Omental fat pad (tissue), 4 donors: Measurements from ENCODE around the gene PLEKHG3. TPM values are rescaled to one million over a fixed set of nuclear protein-coding genes. Genes with fewer than 3 reads are reported as not detected.

Source experiments
- ATAC-seq: fragments of 150-250 bp; one replicate; pipeline ENCODE4 v1.9.1; 2016; ENCODE audit warnings: mild to moderate bottlenecking, moderate library complexity; ENCODE audit not compliant: low FRiP score
- DNase-seq: peaks from one replicate; pipeline ENCODE4 v3.0.0-alpha.2; 2019; ENCODE audit warnings: low spot score
- CTCF ChIP-seq, 3 donors: fragments of 450-650 bp; IDR thresholded peaks; one replicate each; pipeline ENCODE4 v1.5.1; 2016 to 2017; ENCODE audit warnings: antibody characterized with exemption in 3 of 3, mild to moderate bottlenecking in 3 of 3, moderate library complexity in 2 of 3
- total RNA-seq, 4 donors: library from RNA; depleted of rRNA; stranded (reverse); fragments of >200 nt; gene quantifications; one replicate each; pipeline ENCODE4 v1.1.0, GENCODE V29; 2016

Gene PLEKHG3
- total RNA-seq, 4 donors from 2014 or later = 29.6 to 45.9 (median 37.5) TPM

GRCh38 chr14:64771161-64771560 lies 66.9 kb downstream of the PLEKHG3 start:
- no peak for TF ChIP-seq CTCF (IDR thresholded peaks at IDR 0.05)
- DNase-seq (no peak), ATAC-seq (no peak)

GRCh38 chr14:64772397-64772950 lies 68.2 kb downstream of the PLEKHG3 start:
- no peak for TF ChIP-seq CTCF (IDR thresholded peaks at IDR 0.05)
- ATAC-seq (no peak), DNase-seq (no peak)

- no peak for DNase-seq
- ATAC-seq = no peak
- TF ChIP-seq CTCF (IDR thresholded peaks at IDR 0.05) = no peak
Measured at GRCh38 chr14:64773046-64773445, 68.8 kb downstream of the PLEKHG3 start.

GRCh38 chr14:64773577-64773976 lies 69.4 kb downstream of the PLEKHG3 start:
- DNase-seq = no peak

GRCh38 chr14:64774272-64774671 lies 70.0 kb downstream of the PLEKHG3 start:
- no peak for TF ChIP-seq CTCF (IDR thresholded peaks at IDR 0.05)
- DNase-seq (no peak), ATAC-seq (no peak)

More at GRCh38 chr14:64773577-64773976, 69.4 kb downstream of the PLEKHG3 start:
- no peak for TF ChIP-seq CTCF (IDR thresholded peaks at IDR 0.05)
- ATAC-seq = no peak

GRCh38 chr14:64775081-64775777 lies 71.0 kb downstream of the PLEKHG3 start:
- DNase-seq (no peak), ATAC-seq (no peak)
- TF ChIP-seq CTCF (IDR thresholded peaks at IDR 0.05) = no peak

- ATAC-seq (no peak), DNase-seq (no peak)
- TF ChIP-seq CTCF (IDR thresholded peaks at IDR 0.05) = no peak
Measured at GRCh38 chr14:64777461-64777860, 73.2 kb downstream of the PLEKHG3 start.
